OCI-LY7 (cell line): Measurements from ENCODE around the gene CENPP. TPM values are rescaled to one million over a fixed set of nuclear protein-coding genes. Genes with fewer than 3 reads are reported as not detected.

Source experiments
- BruUV-seq: library from RNA; stranded (reverse); fragments of 400-500 nt; replicated peaks from 2 replicates; lab custom pipeline; 2021; lab: Mats Ljungman, UMichigan
- CTCF ChIA-PET: fragments of 300-600 bp; sonication (Branson Sonifier 250); formaldehyde crosslinking; loops from one replicate; lab custom pipeline; 2022; ENCODE audit warnings: antibody characterized with exemption; ENCODE audit not compliant: unreplicated experiment; lab: Charles Lee
- POLR2A ChIA-PET: fragments of 300-600 bp; sonication (Branson Sonifier 250); formaldehyde crosslinking; loops from one replicate; lab custom pipeline; 2022; ENCODE audit warnings: antibody characterized with exemption; lab: Charles Lee
- DNase-seq: peaks from one replicate; pipeline ENCODE4 v3.0.0-alpha.2; 2015; ENCODE audit warnings: low spot score
- H2AFZ ChIP-seq: fragments of 200-600 bp; sonication (generic), shearing (Covaris generic); 2 replicates; pipeline ENCODE4 v1.6.1; 2014; ENCODE audit warnings: mild to moderate bottlenecking, antibody characterized with exemption, low read length, moderate library complexity
- H3K27ac ChIP-seq: fragments of 200-600 bp; sonication (generic); 2 replicates; pipeline ENCODE4 v1.5.1; 2014; ENCODE audit warnings: mixed run types, low read depth, mild to moderate bottlenecking, moderate library complexity, low read length, inconsistent platforms; ENCODE audit not compliant: poor library complexity, severe bottlenecking
- H3K36me3 ChIP-seq: fragments of 200-600 bp; sonication (generic); 2 replicates; pipeline ENCODE4 v1.6.1; 2014; ENCODE audit warnings: mild to moderate bottlenecking, antibody characterized with exemption, low read length, moderate library complexity, mixed read lengths; ENCODE audit not compliant: insufficient read depth
- H3K4me1 ChIP-seq: fragments of 200-600 bp; sonication (generic); 2 replicates; pipeline ENCODE4 v1.5.1; 2014; ENCODE audit warnings: mild to moderate bottlenecking, low read length; ENCODE audit not compliant: insufficient read depth, poor library complexity, severe bottlenecking
- H3K4me2 ChIP-seq: fragments of 200-600 bp; sonication (generic); 2 replicates; pipeline ENCODE4 v1.6.1; 2014; ENCODE audit warnings: mild to moderate bottlenecking, low read length
- H3K4me3 ChIP-seq: fragments of 200-600 bp; sonication (generic); 2 replicates; pipeline ENCODE4 v1.5.1; 2014; ENCODE audit warnings: mild to moderate bottlenecking, low read depth, low read length; ENCODE audit not compliant: poor library complexity, severe bottlenecking
- H3K79me2 ChIP-seq: fragments of 200-600 bp; sonication (generic); 2 replicates; pipeline ENCODE4 v1.6.1; 2016; ENCODE audit warnings: low read depth, mild to moderate bottlenecking, low read length, moderate library complexity, mixed read lengths; ENCODE audit not compliant: insufficient read depth
- H3K9me2 ChIP-seq: fragments of 200-600 bp; sonication (generic); 2 replicates; pipeline ENCODE4 v1.6.1; 2016; ENCODE audit warnings: mild to moderate bottlenecking, low read length, mixed read lengths; ENCODE audit not compliant: insufficient read depth
- H3K9me3 ChIP-seq: fragments of 200-600 bp; sonication (generic); 2 replicates; pipeline ENCODE4 v1.6.1; 2014; ENCODE audit warnings: mild to moderate bottlenecking, mixed run types, low read length, mixed read lengths
- H4K20me1 ChIP-seq: fragments of 200-600 bp; sonication (generic); 2 replicates; pipeline ENCODE4 v1.6.1; 2014; ENCODE audit warnings: mild to moderate bottlenecking, antibody characterized with exemption, low read length, moderate library complexity, mixed read lengths; ENCODE audit not compliant: insufficient read depth
- CTCF ChIP-seq: fragments of 200-600 bp; sonication (generic); conservative IDR thresholded peaks from 2 replicates; pipeline ENCODE4 v1.5.1; 2014; ENCODE audit warnings: mild to moderate bottlenecking, antibody characterized with exemption, low read length, moderate library complexity, mixed read lengths
- EZH2phosphoT487 ChIP-seq: fragments of 200-600 bp; sonication (generic); IDR thresholded peaks from 2 replicates; pipeline ENCODE4 v1.6.1; 2018; ENCODE audit warnings: low read depth, borderline replicate concordance, mild to moderate bottlenecking, mixed run types, antibody characterized with exemption, low read length, moderate library complexity, mixed read lengths
- intact Hi-C: fragments of 100-400 bp; cut with micrococcal nuclease; formaldehyde crosslinking; loops from one replicate; pipeline ENCODE4 v1.10.0; 2022; ENCODE audit not compliant: unreplicated experiment
- microRNA-seq: library from miRNA; unstranded; fragments of <30 nt; microRNA quantifications from one replicate; pipeline ENCODE4 v1.2.0, GENCODE V29; 2022; ENCODE audit warnings: borderline replicate concordance
- small RNA-seq: library from RNA; depleted of rRNA; stranded (forward); fragments of <200 nt; gene quantifications from one replicate; pipeline ENCODE3, GENCODE V24; 2014
- total RNA-seq, 2 experiments: library from RNA; depleted of rRNA in 1 of 2; stranded (reverse); fragments of >200 nt in 1 of 2; shearing (Covaris generic) in 1 of 2; gene quantifications; 2 replicates each; pipeline ENCODE4 v1.2.3, GENCODE V29; 2014 to 2022

Gene CENPP
- total RNA-seq, 2 experiments from 2014 or later: 25.4 to 30.9 TPM

- Histone ChIP-seq H3K9me3 (no peaks in the 10 kb centered on the region), H3K36me3 (peaks cover 23% of the 10 kb centered on the region; the same call in 1 of the 2 replicates), H3K4me1 (peaks cover 26% of the 10 kb centered on the region), H3K9me2 (no peaks in the 10 kb centered on the region), H3K27ac (peak overlapping the region; percentile 34), H3K4me3 (peak overlapping the region; percentile 77), H2AFZ (peak overlapping the region; percentile 69; the same call in 1 of the 2 replicates), H3K79me2 (peaks cover 40% of the 10 kb centered on the region; the same call in 1 of the 2 replicates), H4K20me1 (peaks cover 6% of the 10 kb centered on the region; the same call in 1 of the 2 replicates), H3K4me2 (peak overlapping the region; percentile 85)
- BruUV-seq: TSS peak; percentile 77
- intact Hi-C loops: no loop called here
- DNase-seq: peak; percentile 27
- CTCF ChIA-PET: no interaction called here
- POLR2A ChIA-PET: interaction anchor here (0.8 kb wide), 1 partner anchor 552 kb away, joined by 5 read pairs; no protein-coding TSS in a partner anchor
- TF ChIP-seq CTCF (no peak), EZH2phosphoT487 (no peak)
Observed at GRCh38 chr9:92668746-92669526, 343.2 kb downstream of the CENPP start.

GRCh38 chr9:92669527-92669889 is 343.8 kb downstream of the CENPP start:
- Histone ChIP-seq H3K4me3 (peak overlapping the region; percentile 77), H4K20me1 (peaks cover 6% of the 10 kb centered on the region; the same call in 1 of the 2 replicates), H3K27ac (peak overlapping the region; percentile 34), H3K79me2 (peaks cover 39% of the 10 kb centered on the region; the same call in 1 of the 2 replicates), H3K4me1 (peaks cover 23% of the 10 kb centered on the region), H3K36me3 (peaks cover 18% of the 10 kb centered on the region; the same call in 1 of the 2 replicates), H3K9me2 (no peaks in the 10 kb centered on the region), H2AFZ (peak overlapping the region; percentile 69), H3K4me2 (peak overlapping the region; percentile 85), H3K9me3 (no peaks in the 10 kb centered on the region)
- no peak for DNase-seq
- intact Hi-C loops: no loop called here
- POLR2A ChIA-PET: interaction anchor here (0.6 to 1.1 kb wide), 3 partner anchors 51 to 348 kb away, joined by 3 to 5 read pairs (median 3); no protein-coding TSS in a partner anchor
- TF ChIP-seq CTCF (no peak), EZH2phosphoT487 (no peak)
- BruUV-seq: no TSS peak
- CTCF ChIA-PET: no interaction called here

Small RNA genes within 50 kb of the gene (microRNA-seq; reads per million reads assigned to microRNA genes)
- gene MIR3651: 31.8 reads per million, percentile 38 among the genes with 10 or more reads in this experiment
- gene MIR4670: not detected

Small RNA genes within 50 kb of the gene (small RNA-seq; reads per million reads assigned to genes)
- gene AL157827.1 (not detected), gene MIR3651 (not detected), gene MIR4670 (not detected), gene SNORA84 (2.4 reads per million, percentile 81 among the genes with 10 or more reads in this experiment)

Other genes starting within 250 kb of the CENPP start
- gene SPTLC1, start 210.5 kb upstream of the CENPP start, total RNA-seq (2014; rRNA removed; shearing (Covaris generic)): 42.2 and 48.1 TPM in 2 replicates
- gene SPTLC1, start 210.5 kb upstream of the CENPP start, total RNA-seq (2022): 46.6 and 48.7 TPM in 2 replicates
- 352 and 392 TPM in 2 replicates for gene IARS1, start 32.3 kb upstream of the CENPP start, total RNA-seq (2014; rRNA removed; shearing (Covaris generic))
- 330 and 336 TPM in 2 replicates for gene IARS1, start 32.3 kb upstream of the CENPP start, total RNA-seq (2022)
- 29.3 and 30.1 TPM in 2 replicates for gene NOL8, start 603 bp upstream of the CENPP start, total RNA-seq (2014; rRNA removed; shearing (Covaris generic))
- 61.2 and 63.6 TPM in 2 replicates for gene NOL8, start 603 bp upstream of the CENPP start, total RNA-seq (2022)
- gene OGN, start 78.6 kb downstream of the CENPP start, total RNA-seq (2014; rRNA removed; shearing (Covaris generic)): not detected in 2 replicates
- not detected in 2 replicates for gene OGN, start 78.6 kb downstream of the CENPP start, total RNA-seq (2022)
- not detected in 2 replicates for gene OMD, start 98.5 kb downstream of the CENPP start, total RNA-seq (2014; rRNA removed; shearing (Covaris generic))
- gene OMD, start 98.5 kb downstream of the CENPP start, total RNA-seq (2022): not detected in 2 replicates
- gene ASPN, start 156.6 kb downstream of the CENPP start, total RNA-seq (2014; rRNA removed; shearing (Covaris generic)): not detected in 2 replicates
- gene ASPN, start 156.6 kb downstream of the CENPP start, total RNA-seq (2022): not detected in 2 replicates
- gene ECM2, start 210.0 kb downstream of the CENPP start, total RNA-seq (2014; rRNA removed; shearing (Covaris generic)): not detected in 2 replicates
- gene ECM2, start 210.0 kb downstream of the CENPP start, total RNA-seq (2022): not detected in 2 replicates